Ishikawa (cell line): Measurements from ENCODE around the gene ASXL1.

Experiments
- CEBPB ChIP-seq: IDR thresholded peaks from 2 replicates; pipeline ENCODE4 v1.6.1; 2012
- CREB1 ChIP-seq: IDR thresholded peaks from 2 replicates; pipeline ENCODE4 v1.6.1; 2012; ENCODE audit warnings: low read depth
- EGR1 ChIP-seq: IDR thresholded peaks from 2 replicates; pipeline ENCODE4 v1.6.1; 2012
- EP300 ChIP-seq: IDR thresholded peaks from 2 replicates; pipeline ENCODE4 v1.6.1; 2012; ENCODE audit warnings: borderline replicate concordance
- FOXM1 ChIP-seq: IDR thresholded peaks from 2 replicates; pipeline ENCODE4 v1.6.1; 2012; ENCODE audit warnings: low read depth, borderline replicate concordance
- NFIC ChIP-seq: IDR thresholded peaks from 2 replicates; pipeline ENCODE4 v1.6.1; 2012
- RAD21 ChIP-seq: IDR thresholded peaks from 2 replicates; pipeline ENCODE4 v1.6.1; 2012; ENCODE audit warnings: low read depth
- TAF1 ChIP-seq: IDR thresholded peaks from 2 replicates; pipeline ENCODE4 v1.6.1; 2012; ENCODE audit warnings: low read depth, mild to moderate bottlenecking
- TCF12 ChIP-seq: IDR thresholded peaks from 2 replicates; pipeline ENCODE4 v1.6.1; 2012; ENCODE audit warnings: low read depth
- TEAD4 ChIP-seq: IDR thresholded peaks from 2 replicates; pipeline ENCODE4 v1.6.1; 2012
- YY1 ChIP-seq: IDR thresholded peaks from 2 replicates; pipeline ENCODE4 v1.6.1; 2012; ENCODE audit warnings: low read depth
- ZBTB7A ChIP-seq: IDR thresholded peaks from 2 replicates; pipeline ENCODE4 v1.6.1; 2012; ENCODE audit warnings: low read depth
- TF ChIP-seq, protein P1 (sequence below): IDR thresholded peaks from 2 replicates; pipeline ENCODE4 v1.6.1; 2012
- TF ChIP-seq, protein P2 (sequence below): IDR thresholded peaks from 2 replicates; pipeline ENCODE4 v1.6.1; 2012
- TF ChIP-seq, protein P3 (sequence below): IDR thresholded peaks from 2 replicates; pipeline ENCODE4 v1.6.1; 2012; ENCODE audit warnings: low read depth, mild to moderate bottlenecking

The ASXL1 gene

DNA sequence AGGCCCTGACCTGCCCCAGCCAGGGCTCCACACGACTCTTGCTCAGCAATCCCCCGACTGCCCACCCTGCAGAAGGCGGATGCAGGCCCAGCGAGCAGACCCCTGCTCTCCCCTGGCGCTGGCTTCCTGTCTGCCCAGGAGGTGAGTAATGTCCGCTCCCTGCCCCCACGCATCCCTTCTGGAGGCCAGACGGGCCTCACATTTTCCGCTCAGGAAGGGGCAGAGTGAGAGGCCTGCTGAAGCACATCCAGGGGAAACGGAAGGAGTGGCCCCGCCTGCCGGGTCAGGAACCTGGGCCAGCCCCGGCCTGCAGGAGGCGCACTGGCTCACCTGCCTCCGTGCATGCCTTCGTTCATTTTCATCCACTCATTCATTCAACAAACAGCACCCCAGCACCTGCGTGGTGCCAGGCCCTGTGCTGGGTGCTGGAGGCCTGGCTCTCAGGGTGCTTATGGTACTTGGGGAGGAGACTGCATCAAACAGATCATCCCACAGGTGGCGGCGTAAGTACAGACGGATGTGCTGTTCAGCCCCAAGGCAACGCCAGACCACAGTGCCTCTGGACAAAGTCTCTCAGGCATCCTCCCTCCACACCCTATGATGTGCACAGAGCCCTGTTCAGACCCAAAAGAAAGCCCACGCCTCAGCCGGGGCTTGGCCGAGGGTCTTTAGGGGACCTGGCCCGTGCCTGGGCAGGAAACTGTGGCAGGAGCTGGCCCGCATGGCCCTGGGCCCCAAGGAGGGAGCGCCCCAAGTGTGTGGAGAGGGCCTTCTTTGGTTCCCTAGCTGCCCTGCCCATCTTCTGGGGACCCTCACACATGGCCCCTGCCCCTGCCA, 112.1 kb downstream of the ASXL1 start:
- TF ChIP-seq FOXM1 (no peak), RAD21 (peak; percentile 57)
- TF ChIP-seq, protein P1, sequence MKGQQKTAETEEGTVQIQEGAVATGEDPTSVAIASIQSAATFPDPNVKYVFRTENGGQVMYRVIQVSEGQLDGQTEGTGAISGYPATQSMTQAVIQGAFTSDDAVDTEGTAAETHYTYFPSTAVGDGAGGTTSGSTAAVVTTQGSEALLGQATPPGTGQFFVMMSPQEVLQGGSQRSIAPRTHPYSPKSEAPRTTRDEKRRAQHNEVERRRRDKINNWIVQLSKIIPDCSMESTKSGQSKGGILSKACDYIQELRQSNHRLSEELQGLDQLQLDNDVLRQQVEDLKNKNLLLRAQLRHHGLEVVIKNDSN = no peak

DNA sequence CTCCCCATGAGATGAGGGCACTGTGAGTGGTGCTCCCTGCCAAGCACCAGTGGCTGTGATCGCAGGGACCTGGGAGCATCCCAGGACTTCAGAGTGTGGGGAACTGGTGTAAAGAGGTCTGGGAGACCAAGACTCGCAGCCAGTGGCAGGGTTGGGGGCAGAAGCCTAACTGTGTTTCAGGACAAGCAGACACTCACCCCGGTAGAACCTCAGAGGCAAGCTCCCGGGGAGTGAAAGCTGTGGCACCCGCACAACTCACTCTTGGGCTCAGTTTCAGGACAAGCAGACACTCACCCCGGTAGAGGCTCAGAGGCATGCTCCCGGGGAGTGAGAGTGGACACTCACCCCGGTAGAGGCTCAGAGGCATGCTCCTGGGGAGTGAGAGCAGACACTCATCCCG, 112.8 kb downstream of the ASXL1 start:
- TF ChIP-seq NFIC = no peak

DNA sequence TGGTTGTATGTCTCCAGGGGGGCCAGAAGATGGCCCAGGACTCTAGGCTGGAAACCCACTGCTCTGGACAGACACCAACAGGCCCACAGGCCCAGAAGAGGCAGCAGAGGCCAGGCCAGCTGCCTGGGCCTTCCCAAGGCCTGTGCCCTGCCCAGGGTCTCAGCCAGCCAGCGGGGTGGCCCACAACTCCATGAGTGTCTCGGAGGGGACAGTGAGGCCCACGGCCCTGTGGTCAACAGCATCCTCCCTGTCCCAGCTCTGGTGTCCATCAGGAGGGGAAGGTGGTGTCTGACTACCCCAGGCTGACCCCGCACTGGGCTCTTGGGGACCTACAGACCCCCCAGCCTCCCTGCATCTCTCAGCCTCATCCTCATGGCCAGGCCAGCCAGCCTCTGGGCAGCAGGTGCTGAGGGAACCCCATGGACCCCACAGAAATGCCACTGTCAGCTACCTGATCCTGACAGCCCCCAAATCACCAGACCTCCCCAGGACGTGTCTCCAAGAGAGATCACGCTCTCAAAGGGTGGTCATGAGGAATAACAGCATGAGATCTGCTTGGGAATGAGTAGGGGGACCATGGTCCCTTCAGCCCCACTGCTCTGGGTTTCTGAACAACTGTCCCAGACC, 114.6 kb downstream of the ASXL1 start:
- TF ChIP-seq EGR1 = no peak
- TF ChIP-seq CREB1 = no peak
- no peak for TF ChIP-seq TEAD4
- no peak for TF ChIP-seq YY1
- TF ChIP-seq TCF12 = no peak
- TF ChIP-seq CEBPB = no peak
- TF ChIP-seq TAF1 = no peak
- TF ChIP-seq, protein P2, sequence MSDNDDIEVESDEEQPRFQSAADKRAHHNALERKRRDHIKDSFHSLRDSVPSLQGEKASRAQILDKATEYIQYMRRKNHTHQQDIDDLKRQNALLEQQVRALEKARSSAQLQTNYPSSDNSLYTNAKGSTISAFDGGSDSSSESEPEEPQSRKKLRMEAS = no peak
- TF ChIP-seq, protein P3, sequence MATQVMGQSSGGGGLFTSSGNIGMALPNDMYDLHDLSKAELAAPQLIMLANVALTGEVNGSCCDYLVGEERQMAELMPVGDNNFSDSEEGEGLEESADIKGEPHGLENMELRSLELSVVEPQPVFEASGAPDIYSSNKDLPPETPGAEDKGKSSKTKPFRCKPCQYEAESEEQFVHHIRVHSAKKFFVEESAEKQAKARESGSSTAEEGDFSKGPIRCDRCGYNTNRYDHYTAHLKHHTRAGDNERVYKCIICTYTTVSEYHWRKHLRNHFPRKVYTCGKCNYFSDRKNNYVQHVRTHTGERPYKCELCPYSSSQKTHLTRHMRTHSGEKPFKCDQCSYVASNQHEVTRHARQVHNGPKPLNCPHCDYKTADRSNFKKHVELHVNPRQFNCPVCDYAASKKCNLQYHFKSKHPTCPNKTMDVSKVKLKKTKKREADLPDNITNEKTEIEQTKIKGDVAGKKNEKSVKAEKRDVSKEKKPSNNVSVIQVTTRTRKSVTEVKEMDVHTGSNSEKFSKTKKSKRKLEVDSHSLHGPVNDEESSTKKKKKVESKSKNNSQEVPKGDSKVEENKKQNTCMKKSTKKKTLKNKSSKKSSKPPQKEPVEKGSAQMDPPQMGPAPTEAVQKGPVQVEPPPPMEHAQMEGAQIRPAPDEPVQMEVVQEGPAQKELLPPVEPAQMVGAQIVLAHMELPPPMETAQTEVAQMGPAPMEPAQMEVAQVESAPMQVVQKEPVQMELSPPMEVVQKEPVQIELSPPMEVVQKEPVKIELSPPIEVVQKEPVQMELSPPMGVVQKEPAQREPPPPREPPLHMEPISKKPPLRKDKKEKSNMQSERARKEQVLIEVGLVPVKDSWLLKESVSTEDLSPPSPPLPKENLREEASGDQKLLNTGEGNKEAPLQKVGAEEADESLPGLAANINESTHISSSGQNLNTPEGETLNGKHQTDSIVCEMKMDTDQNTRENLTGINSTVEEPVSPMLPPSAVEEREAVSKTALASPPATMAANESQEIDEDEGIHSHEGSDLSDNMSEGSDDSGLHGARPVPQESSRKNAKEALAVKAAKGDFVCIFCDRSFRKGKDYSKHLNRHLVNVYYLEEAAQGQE = no peak

DNA sequence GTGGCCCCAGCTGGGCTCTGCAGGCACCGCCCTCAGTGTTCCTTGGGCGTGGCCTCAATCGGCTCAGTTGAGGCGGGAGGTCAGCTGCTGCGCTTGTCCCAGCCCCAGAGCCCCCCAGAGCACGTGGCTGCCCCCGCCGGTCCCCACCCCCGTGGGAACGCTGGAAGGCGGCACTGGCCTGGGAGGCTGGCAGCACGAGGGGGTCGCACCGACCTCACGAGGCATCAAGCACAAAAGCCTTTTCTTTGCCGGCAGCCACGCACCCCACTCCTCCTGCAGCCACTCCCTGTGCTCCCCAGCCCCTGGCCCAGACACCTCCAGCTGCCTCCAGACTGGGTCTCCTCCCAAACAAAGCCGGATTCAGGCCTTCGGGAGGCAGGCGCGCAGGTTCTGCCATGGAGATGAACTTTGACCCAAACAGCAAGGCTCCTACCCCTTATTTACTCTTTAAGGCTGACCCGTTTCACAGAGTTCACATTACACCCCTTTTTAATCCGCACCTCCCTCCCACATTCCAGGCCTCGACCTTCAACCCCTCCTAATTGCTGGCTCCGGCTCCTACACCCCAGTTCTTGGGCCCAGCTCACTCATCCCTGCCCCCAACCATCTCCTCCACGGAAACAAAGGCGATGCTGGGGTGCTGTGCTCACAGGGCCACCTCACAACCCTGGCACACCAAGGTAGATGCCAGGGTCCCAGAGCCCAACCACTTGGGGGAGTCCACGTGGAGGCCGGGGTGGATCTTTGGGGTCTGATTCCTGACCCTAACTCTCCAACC, 115.3 kb downstream of the ASXL1 start:
- TF ChIP-seq TEAD4 (no peak), NFIC (no peak), CEBPB (no peak), RAD21 (no peak), EP300 (no peak), FOXM1 (no peak), CREB1 (no peak), TCF12 (no peak), EGR1 (no peak), TAF1 (no peak), ZBTB7A (no peak), YY1 (no peak)
- TF ChIP-seq, protein P2 = no peak
- TF ChIP-seq, protein P3 = no peak
- TF ChIP-seq, protein P1 = no peak

DNA sequence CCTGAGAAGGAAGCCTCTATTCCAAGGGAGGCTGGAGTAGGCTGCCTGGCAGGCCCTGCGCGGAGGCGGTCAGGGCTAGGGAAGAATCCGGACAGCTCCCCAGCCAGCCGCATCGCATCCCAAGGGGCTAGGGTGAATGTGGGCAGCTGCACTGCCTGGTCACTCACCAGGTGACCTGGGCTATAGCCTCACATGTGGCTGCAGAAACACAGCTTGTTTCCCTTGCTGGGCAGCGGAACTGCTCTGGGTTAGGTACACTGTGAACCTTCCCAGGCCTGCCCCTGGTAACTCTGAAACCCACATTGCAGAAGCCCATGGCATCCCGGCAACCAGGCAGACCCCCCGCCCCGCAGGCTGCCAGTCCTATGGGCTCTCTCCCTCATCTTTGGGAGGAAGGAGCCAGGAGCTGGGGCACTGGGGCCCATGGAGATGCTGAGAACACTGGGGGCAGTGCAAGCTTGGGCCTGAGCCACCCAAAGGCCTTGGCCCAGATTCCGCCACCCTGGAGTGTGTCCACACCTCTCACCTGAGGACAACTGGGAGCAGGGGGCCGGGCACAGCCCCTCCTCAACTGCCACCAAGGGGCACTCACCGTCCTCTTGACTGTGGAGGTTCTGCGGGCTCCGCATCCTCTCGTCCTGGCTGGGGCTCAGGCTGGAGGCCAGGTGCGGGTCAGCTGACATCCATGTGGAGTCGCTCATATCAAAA, 116.0 kb downstream of the ASXL1 start:
- TF ChIP-seq RAD21 (no peak), TCF12 (no peak), TAF1 (no peak)
- TF ChIP-seq, protein P3 = no peak
- TF ChIP-seq, protein P2 = no peak
